ENCODE measurements around the gene C14orf180. TPM values are rescaled to one million over a fixed set of nuclear protein-coding genes. Genes with fewer than 3 reads are reported as not detected.
A peak's percentile ranks its signal among the peaks of the same experiment; 100 is the strongest.

The C14orf180 gene
- total RNA-seq, 1 experiment from 2014 or later: not detected

GRCh38 chr14:104572668-104573067 is 6.9 kb upstream of the C14orf180 start:
- ATAC-seq (no peak), DNase-seq (ENCODE audit: low spot score) (no peak)
- ChIA-PET POLR2A (no interaction called here), CTCF (interaction anchor here (3.2 kb wide), 1 partner anchor 9 kb away, joined by 20 read pairs; no protein-coding TSS in a partner anchor)
- peak overlapping the region; percentile 61; the same call in 1 of the 2 replicates for H3K27ac Mint-ChIP-seq
- H3K9me3 Mint-ChIP-seq: no peaks in the 10 kb centered on the region
- H3K4me3 Mint-ChIP-seq: no peak overlapping the region
- TF ChIP-seq NR2C2 (CRISPR knock-in tag; IDR thresholded peaks at IDR 0.05) (no peak), RORB (CRISPR knock-in tag; IDR thresholded peaks at IDR 0.05) (no peak), ATF6 (CRISPR knock-in tag; IDR thresholded peaks at IDR 0.05) (no peak), ZNF425 (CRISPR knock-in tag; conservative IDR thresholded peaks at IDR 0.05) (no peak), GRHL2 (CRISPR knock-in tag; IDR thresholded peaks at IDR 0.05; ENCODE audit: insufficient replicate concordance, severe bottlenecking) (no peak), ERG (CRISPR knock-in tag; IDR thresholded peaks at IDR 0.05) (no peak)
- no peaks in the 10 kb centered on the region for H3K27me3 Mint-ChIP-seq (ENCODE audit: low read depth)
- no peaks in the 10 kb centered on the region for H3K36me3 Mint-ChIP-seq
- no peaks in the 10 kb centered on the region for H3K4me1 Mint-ChIP-seq

GRCh38 chr14:104573930-104574329 is 5.6 kb upstream of the C14orf180 start:
- Mint-ChIP-seq H3K4me3 (no peak overlapping the region), H3K27me3 (ENCODE audit: low read depth) (no peaks in the 10 kb centered on the region), H3K4me1 (no peaks in the 10 kb centered on the region), H3K36me3 (no peaks in the 10 kb centered on the region), H3K9me3 (no peaks in the 10 kb centered on the region), H3K27ac (no peak overlapping the region)
- ChIA-PET POLR2A (no interaction called here), CTCF (interaction anchor here (0.6 to 3.2 kb wide), 3 partner anchors 10 to 487 kb away, joined by 3 to 20 read pairs (median 3); no protein-coding TSS in a partner anchor)
- TF ChIP-seq AFF4 (CRISPR knock-in tag; IDR thresholded peaks at IDR 0.05; ENCODE audit: borderline replicate concordance): no peak
- no peak for TF ChIP-seq NFE2L1 (CRISPR knock-in tag; IDR thresholded peaks at IDR 0.05)
- TF ChIP-seq ZNF232 (CRISPR knock-in tag; IDR thresholded peaks at IDR 0.05): no peak
- TF ChIP-seq ZNF317 (CRISPR knock-in tag; IDR thresholded peaks at IDR 0.05; ENCODE audit: borderline replicate concordance, low read depth): no peak
- no peak for TF ChIP-seq CREB1 (CRISPR knock-in tag; IDR thresholded peaks at IDR 0.05)
- TF ChIP-seq ZNF425 (CRISPR knock-in tag; conservative IDR thresholded peaks at IDR 0.05): no peak
- no peak for TF ChIP-seq CTCF (IDR thresholded peaks at IDR 0.05)
- DNase-seq (ENCODE audit: low spot score) (no peak), ATAC-seq (no peak)
